Psoas muscle (tissue), 8 donors: Measurements from ENCODE around the gene NEK6. TPM values are rescaled to one million over a fixed set of nuclear protein-coding genes. Genes with fewer than 3 reads are reported as not detected.
A peak's percentile ranks its signal among the peaks of the same experiment; 100 is the strongest.

Source experiments
- ATAC-seq, 4 donors: fragments of 200-7000 bp; cut with Tn5 transposase; one replicate each; pipeline ENCODE4 v1.9.1; 2020; ENCODE audit warnings: moderate library complexity in 3 of 4, mild to moderate bottlenecking in 2 of 4
- DNase-seq, 2 donors: peaks; one replicate each; pipeline ENCODE4 v3.0.0-alpha.2; 2020
- H3K27ac ChIP-seq: fragments of 200-600 bp; one replicate; pipeline ENCODE4 v1.8.0; 2022
- H3K27me3 ChIP-seq, 3 donors: fragments of 200-600 bp in 1 of 3; one replicate each; pipeline versions ENCODE4 v1.6.1 to v1.8.0; 2013 to 2022; ENCODE audit warnings: low read length in 2 of 3, mild to moderate bottlenecking in 2 of 3, moderate library complexity in 1 of 3; ENCODE audit not compliant: insufficient read depth in 3 of 3
- H3K36me3 ChIP-seq, 2 donors: fragments of 200-600 bp in 1 of 2; one replicate each; pipeline versions ENCODE4 v1.6.1 to v1.8.0; 2013 to 2022; ENCODE audit warnings: low read depth in 1 of 2, mild to moderate bottlenecking in 1 of 2, moderate library complexity in 1 of 2; ENCODE audit not compliant: insufficient read depth in 1 of 2
- H3K4me1 ChIP-seq: fragments of 200-600 bp; one replicate; pipeline ENCODE4 v1.8.0; 2022
- H3K4me3 ChIP-seq: fragments of 200-600 bp; one replicate; pipeline ENCODE4 v1.8.0; 2022; ENCODE audit warnings: mild to moderate bottlenecking
- H3K9me3 ChIP-seq: fragments of 200-600 bp; one replicate; pipeline ENCODE4 v1.8.0; 2022
- WGBS, 3 donors: extraction: QIAGEN DNeasy Blood & Tissue Kit; methylation state at CpG; one replicate each; pipeline versions ENCODE4 v1.1.6 to v1.1.7; 2013; 5-methylcytosine and 5-hydroxymethylcytosine counted together
- intact Hi-C, 2 donors: fragments of 100-400 bp; cut with DNase I; formaldehyde crosslinking; loops; one replicate each; pipeline versions ENCODE4 v1.11.0 to v1.14.2; 2022
- polyA plus RNA-seq, 3 donors: library from polyadenylated mRNA; stranded (reverse); fragments of 200-250 nt; gene quantifications; one replicate each; pipeline ENCODE4 v1.2.3, GENCODE V29; 2013
- total RNA-seq, 4 donors: library from RNA; stranded (reverse); fragmentation: NEBNext Ultra II Directional in 2 of 4; extraction: Animal tissue kit (Norgen Biotek cat#: 25700) in 2 of 4; gene quantifications; one replicate each; pipeline versions ENCODE4 v1.2.1 to v1.2.4, GENCODE V29; 2021 to 2023
- TF ChIP-seq, protein P1 (sequence below): fragments of 200-600 bp; IDR thresholded peaks from one replicate; pipeline ENCODE4 v1.8.0; 2022; ENCODE audit warnings: antibody characterized with exemption
- donor health status: healthy with polysubstance abuse.
- donor health status: DM: no; HTN: no; CAD: no; lungs with moderate emphysema.
- donor health status: Bipolar disorder and iron deficiency.
- donor health status: healthy.
- donor health status: DM: yes; HTN: yes; CAD: no.
- donor health status: DM: no; HTN: no; CAD: no.
- donor health status: DM: no; HTN: no; CAD: no.
- donor health status: DM: yes; HTN: yes; CAD: no.

NEK6 gene
- total and polyA plus RNA-seq, 7 donors, result 2.0 to 16.0 (median 5.3) TPM

GRCh38 chr9:124353811-124354274 lies 96.1 kb downstream of the NEK6 start:
- Histone ChIP-seq H3K9me3 (no peaks in the 10 kb centered on the region), H3K4me3 (no peak overlapping the region), H3K27me3 (no peaks in the 10 kb centered on the region), H3K27ac (no peak overlapping the region), H3K4me1 (no peaks in the 10 kb centered on the region), H3K36me3 (peaks cover 7 to 76% of the 10 kb centered on the region in 2 donors)
- TF ChIP-seq, protein P1, sequence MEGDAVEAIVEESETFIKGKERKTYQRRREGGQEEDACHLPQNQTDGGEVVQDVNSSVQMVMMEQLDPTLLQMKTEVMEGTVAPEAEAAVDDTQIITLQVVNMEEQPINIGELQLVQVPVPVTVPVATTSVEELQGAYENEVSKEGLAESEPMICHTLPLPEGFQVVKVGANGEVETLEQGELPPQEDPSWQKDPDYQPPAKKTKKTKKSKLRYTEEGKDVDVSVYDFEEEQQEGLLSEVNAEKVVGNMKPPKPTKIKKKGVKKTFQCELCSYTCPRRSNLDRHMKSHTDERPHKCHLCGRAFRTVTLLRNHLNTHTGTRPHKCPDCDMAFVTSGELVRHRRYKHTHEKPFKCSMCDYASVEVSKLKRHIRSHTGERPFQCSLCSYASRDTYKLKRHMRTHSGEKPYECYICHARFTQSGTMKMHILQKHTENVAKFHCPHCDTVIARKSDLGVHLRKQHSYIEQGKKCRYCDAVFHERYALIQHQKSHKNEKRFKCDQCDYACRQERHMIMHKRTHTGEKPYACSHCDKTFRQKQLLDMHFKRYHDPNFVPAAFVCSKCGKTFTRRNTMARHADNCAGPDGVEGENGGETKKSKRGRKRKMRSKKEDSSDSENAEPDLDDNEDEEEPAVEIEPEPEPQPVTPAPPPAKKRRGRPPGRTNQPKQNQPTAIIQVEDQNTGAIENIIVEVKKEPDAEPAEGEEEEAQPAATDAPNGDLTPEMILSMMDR, result no peak
- intact Hi-C loops, result loop anchor here in 1 of 2 donors (5.0 kb wide), 1 partner anchor 1073 kb away; no protein-coding TSS in a partner anchor
- ATAC-seq, result peak in 2 of 4 donors; percentile 21 to 23
- WGBS, 3 donors, result 61 to 68% (median 63%) methylated on average over 4 of the region's 4 CpGs
- DNase-seq, result no peak

GRCh38 chr9:124354346-124355038 lies 96.7 kb downstream of the NEK6 start:
- intact Hi-C loops, result loop anchor here in 1 of 2 donors (5.0 kb wide), 1 partner anchor 1073 kb away; no protein-coding TSS in a partner anchor
- ATAC-seq, result no peak
- H3K4me3 ChIP-seq, result no peak overlapping the region
- no peaks in the 10 kb centered on the region for H3K27me3 ChIP-seq
- no peaks in the 10 kb centered on the region for H3K9me3 ChIP-seq
- WGBS, 3 donors, result 81 to 83% (median 82%) methylated on average over 17 of the region's 17 CpGs
- H3K36me3 ChIP-seq, result peaks cover 7 to 70% of the 10 kb centered on the region in 2 donors
- H3K27ac ChIP-seq, result no peak overlapping the region
- TF ChIP-seq, protein P1, result no peak
- no peaks in the 10 kb centered on the region for H3K4me1 ChIP-seq
- no peak for DNase-seq

- no peak for ATAC-seq
- no peak overlapping the region for H3K27ac ChIP-seq
- no peaks in the 10 kb centered on the region for H3K27me3 ChIP-seq
- H3K9me3 ChIP-seq, result no peaks in the 10 kb centered on the region
- no peak for DNase-seq
- intact Hi-C loops, result no loop called here
- TF ChIP-seq, protein P1, result no peak
- no peaks in the 10 kb centered on the region for H3K4me1 ChIP-seq
- no peak overlapping the region for H3K4me3 ChIP-seq
- WGBS, 3 donors, result 92 to 94% (median 93%) methylated on average over 21 of the region's 21 CpGs
- peaks cover 7 to 62% of the 10 kb centered on the region in 2 donors for H3K36me3 ChIP-seq
Observed at GRCh38 chr9:124355039-124355940, 97.5 kb downstream of the NEK6 start.

- ATAC-seq, result no peak
- intact Hi-C loops, result no loop called here
- Histone ChIP-seq H3K27ac (no peak overlapping the region), H3K27me3 (no peaks in the 10 kb centered on the region), H3K9me3 (no peaks in the 10 kb centered on the region), H3K36me3 (peaks cover 7 to 53% of the 10 kb centered on the region in 2 donors), H3K4me1 (peaks cover 4% of the 10 kb centered on the region), H3K4me3 (no peak overlapping the region)
- WGBS, 3 donors, result 81 to 90% (median 84%) methylated on average over 15 of the region's 15 CpGs
- TF ChIP-seq, protein P1, result no peak
- no peak for DNase-seq
Observed at GRCh38 chr9:124355941-124356744, 98.4 kb downstream of the NEK6 start.
